HG03196 (cell line): Measurements from ENCODE around the gene KNSTRN.

Experiments
- ATAC-seq: cut with Tn5 transposase; IDR thresholded peaks from one replicate; pipeline ENCODE4 v1.9.1; 2021; ENCODE audit not compliant: unreplicated experiment

Gene KNSTRN

DNA sequence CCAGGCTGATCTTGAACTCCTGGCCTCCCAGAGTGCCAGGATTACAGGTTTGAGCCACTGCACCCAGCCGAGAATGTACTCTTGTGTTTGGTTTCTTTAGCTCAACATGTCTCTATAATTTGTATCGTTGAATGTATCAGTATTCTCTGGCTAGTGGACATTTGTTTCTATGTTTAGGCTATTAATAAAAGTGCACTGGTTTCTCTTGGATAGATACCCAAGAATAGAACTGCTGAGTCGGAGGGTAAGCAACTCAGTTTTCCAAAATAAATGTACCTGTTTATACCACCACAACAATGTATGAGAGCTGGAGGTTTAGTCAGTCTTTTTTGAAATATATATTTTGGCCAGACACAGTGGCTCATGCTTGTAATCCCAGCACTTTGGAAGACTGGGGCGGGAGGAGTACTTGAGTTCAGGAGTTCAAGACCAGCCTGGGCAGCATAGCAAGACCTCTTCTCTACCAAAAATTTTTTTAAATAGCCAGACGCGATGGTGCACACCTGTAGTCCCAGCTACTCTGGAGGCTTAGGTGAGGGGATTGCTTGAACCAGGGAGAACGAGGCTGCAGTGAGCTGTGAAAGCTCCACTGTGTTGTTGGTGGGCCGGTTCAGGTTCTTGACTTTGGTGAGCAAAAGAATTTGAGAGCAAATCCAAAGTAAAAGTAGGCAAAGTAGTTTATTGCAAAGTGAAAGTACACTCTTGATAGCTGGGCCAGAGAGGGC, 15.3 kb downstream of the KNSTRN start:
- no peak for ATAC-seq

DNA sequence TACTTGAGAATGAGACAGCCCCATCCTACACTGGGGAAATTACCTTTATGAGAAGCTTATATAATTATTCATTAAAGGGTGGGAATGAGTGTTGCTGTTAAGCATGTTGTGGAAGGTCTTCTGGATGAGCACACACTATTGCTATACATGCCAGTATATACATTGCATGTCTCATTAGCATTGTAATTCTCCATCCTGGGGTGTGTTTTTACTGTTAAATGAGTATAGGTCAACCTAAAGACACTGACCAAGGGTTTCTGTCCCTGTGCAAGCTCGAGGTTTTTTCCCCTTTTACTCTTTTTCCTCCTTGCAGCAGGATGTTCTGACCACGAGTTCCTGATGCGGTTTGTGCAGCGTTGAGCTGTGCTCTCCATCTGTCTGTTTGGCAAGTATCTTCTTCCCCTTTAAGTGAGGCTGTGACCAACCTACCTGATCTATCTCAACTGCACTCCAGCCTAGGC, 15.9 kb downstream of the KNSTRN start:
- peak; percentile 73 for ATAC-seq

DNA sequence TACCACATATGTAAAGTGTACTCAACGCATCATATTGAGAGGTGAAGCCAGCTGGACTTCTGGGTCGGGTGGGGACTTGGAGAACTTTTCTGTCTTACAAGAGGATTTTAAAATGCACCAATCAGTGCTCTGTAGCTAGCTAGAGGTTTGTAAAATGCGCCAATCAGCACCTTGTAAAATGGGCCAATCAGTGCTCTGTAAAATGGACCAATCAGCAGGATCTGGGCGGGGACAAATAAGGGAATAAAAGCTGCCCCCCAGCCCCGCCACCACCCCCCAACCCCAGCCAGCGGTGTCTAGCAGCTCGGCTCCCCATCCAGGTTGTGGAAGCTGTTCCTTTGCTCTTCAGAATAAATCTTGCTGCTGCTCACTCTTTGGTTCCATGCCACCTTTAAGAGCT, 16.8 kb downstream of the KNSTRN start:
- ATAC-seq, result no peak

DNA sequence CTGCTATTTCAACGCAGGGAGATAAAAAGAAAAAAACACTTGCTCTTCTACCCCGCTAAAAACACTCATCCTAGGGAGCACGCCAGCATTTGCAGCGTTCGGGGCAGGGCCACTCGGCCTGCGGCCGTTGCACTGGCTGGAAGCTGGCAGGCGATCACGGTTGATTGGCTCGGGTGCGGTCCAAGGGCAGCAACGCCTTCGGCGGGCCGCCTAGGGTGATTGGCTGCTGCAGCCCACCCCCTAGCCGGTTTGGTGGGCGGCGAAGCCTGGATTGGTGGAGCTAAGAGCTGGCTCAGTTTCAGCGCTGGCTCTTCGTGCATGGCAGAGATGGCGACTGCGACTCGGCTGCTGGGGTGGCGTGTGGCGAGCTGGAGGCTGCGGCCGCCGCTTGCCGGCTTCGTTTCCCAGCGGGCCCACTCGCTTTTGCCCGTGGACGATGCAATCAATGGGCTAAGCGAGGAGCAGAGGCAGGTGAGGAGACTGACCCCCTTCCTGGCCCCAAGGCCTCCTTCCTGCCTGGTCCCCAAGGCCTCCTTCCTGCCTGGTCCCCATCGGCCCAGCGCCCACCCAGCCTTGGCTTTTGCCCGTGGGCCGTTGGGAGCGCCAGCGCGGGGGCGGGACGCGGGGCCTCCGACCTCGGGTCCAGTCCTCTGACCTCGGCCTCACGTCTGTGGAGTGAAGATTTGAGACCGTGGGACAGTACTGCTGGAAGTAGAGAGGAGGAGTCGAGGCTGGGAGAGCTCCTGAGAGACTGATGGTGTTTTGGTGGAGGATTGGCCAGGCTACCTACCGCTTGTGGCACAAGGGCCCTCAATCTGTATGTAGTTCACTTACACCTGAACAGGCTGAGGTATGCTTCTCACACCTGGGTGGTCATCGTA, 23.2 kb downstream of the KNSTRN start, which contains the start of gene IVD:
TSS of gene IVD (plus strand) at position 295 of the 881 bp plus-strand sequence. CDS start at position 328, 33 bp downstream.
- peak; percentile 82 for ATAC-seq

DNA sequence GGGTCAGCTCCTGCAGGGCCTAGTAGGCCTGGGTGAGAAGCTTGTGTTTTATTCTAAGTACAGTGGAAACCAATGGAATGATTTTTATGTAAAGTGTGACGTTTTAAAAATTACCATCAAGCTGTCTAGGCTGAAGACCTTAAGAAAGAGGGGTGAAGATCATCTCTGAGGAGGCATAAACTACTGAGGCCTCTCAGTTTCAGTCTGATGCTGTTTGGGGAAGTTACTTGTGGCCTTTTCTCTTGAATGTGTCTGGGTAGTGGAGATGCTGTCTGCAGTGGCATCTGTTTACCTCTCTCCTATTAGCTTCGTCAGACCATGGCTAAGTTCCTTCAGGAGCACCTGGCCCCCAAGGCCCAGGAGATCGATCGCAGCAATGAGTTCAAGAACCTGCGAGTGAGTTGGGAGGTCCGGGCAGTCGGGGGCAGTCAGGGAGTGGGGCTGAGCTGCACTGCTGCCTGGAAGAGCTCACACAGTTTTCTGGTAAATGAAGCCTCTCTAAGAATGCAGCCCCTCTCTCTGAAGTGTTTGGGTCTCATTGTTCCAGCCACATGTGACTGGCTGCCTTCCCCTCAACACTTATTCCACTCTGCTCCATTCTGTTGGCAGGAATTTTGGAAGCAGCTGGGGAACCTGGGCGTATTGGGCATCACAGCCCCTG, 24.9 kb downstream of the KNSTRN start:
- no peak for ATAC-seq

DNA sequence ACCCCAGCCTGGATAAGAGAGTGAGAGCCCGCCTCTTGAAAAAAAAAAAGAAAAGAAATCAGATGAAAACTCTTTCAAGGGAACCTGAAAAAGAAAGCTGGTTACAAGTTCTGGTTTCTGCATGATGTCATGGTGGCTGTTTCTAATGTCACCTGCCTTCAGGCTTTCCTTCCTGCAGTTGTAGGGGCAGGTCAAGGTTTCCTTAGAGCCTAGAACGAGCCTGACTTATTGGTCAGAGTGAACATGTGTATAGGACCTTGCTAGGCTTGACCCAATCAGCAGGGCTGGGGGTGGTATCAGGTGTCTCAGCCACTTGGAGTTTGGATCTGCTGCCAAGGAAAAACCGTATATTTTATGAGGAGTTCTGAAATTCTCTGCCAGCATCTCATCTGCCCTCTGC, 26.8 kb downstream of the KNSTRN start:
- ATAC-seq, result no peak

DNA sequence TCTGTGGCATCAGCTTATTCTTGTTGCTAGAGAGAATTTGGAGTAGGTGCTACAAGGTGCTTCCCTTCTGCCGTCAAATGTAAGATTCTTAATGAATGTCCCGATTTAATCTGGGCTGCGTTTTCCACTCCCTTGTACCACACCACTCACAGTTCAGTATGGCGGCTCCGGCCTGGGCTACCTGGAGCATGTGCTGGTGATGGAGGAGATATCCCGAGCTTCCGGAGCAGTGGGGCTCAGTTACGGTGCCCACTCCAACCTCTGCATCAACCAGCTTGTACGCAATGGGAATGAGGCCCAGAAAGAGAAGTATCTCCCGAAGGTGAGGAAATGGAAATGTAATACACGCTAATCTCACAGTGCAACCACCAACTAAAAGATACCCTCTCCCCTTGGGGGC, 28.0 kb downstream of the KNSTRN start:
- ATAC-seq, result no peak

DNA sequence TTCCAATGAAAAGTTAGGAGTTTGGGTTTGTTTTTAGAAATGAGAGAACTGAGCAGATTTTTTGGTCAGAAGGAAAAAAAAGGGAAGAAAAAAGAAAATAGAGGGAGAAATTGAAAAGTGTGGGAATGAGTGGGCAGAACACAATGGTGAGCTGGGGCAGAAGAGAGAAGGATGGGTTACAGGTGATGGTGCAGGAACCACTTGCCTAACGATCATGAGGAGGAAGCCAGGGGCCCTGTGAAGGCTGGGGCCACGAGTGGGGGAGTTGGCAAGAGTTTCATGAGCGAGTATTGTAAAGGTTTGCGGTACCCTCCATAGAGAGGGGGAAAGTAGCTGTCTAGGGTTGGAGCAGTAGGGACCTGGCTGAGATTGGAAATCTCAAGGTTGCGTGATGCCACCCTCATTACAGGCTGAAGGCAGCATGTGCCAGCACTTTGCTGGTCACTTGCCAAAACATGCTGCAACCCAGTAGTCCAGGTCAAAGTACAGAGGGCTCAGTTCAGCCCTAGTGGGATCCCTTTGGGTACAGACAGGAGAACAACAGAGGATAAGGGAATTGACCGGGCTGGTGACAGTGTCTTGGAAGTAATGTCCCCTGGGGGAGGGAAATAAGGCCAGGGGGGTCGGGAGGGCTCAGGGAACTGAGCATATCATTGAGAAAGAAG, 29.7 kb downstream of the KNSTRN start:
- ATAC-seq, result no peak

DNA sequence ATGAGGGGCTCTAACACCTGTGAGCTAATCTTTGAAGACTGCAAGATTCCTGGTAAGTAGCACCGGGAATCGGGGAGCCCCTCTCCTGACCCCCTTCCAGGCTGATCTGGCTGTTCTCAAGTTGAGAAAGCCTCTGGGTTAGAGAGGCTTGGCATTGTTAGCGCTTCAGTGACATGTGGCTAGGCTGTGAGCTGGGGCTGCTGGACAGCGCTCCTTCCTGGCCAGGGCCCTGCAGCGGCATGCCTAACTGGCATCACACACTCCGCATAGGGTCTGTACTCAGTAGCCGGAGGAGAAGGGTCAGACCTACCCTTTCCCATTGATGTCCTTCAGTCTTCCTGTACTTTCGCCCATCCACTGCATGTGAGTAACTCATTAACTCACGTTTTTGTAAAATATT, 30.5 kb downstream of the KNSTRN start:
- ATAC-seq, result no peak

DNA sequence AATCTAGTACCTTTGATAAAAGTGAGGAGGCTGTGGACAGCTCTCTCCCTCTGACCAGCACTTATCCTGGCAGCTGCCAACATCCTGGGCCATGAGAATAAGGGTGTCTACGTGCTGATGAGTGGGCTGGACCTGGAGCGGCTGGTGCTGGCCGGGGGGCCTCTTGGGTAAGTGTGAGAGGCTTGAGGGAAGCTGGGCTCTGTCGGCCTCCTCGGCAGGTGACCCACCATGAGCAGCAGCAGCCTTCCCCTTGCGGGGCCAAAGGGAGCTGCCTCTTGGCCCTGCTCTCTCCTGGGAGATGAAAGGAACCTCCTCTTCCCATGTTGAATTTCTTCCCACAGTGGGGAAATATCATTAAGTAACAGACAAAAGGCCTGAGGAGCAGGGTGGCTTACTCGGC, 32.3 kb downstream of the KNSTRN start:
- no peak for ATAC-seq

DNA sequence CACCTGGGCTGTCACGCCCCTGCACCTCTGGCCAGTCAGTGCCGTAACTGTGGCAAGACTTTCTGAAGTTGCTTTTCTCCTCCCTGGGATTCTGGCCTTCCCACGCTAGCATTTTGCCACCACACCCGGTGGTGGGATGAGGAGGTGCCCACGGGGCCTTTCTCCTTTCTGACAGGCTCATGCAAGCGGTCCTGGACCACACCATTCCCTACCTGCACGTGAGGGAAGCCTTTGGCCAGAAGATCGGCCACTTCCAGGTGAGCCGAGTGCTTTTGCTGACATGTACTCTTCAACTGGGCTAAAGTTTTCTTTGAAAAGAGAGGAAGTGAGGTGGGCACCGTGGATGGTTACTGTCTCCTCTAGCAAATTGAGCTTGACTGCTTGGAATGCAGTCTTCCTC, 32.7 kb downstream of the KNSTRN start:
- no peak for ATAC-seq

DNA sequence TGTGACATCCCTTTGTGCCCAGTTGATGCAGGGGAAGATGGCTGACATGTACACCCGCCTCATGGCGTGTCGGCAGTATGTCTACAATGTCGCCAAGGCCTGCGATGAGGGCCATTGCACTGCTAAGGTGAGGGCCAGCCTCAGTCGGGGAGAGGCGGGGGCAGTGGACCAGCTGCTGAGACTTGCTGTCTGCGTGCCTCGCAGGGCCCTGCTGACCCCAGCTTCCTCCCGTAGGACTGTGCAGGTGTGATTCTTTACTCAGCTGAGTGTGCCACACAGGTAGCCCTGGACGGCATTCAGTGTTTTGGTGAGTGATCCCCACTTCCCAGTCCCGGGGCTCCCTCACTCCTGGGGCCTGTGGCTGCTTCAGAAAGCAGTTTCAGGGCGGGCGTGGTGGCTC, 33.5 kb downstream of the KNSTRN start:
- ATAC-seq, result no peak

DNA sequence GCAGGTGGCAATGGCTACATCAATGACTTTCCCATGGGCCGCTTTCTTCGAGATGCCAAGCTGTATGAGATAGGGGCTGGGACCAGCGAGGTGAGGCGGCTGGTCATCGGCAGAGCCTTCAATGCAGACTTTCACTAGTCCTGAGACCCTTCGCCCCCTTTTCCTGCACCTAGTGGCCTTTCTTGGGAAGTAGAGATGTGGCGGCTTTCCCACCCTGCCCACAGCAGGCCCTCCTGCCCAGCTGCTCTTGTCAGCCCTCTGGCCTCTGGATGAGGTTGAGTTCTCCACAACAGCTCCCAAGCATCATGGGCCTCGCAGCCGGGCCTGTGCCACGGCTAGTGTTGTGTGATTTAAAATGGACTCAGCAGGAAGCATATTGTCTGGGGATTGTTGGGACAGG, 35.6 kb downstream of the KNSTRN start:
- no peak for ATAC-seq

DNA sequence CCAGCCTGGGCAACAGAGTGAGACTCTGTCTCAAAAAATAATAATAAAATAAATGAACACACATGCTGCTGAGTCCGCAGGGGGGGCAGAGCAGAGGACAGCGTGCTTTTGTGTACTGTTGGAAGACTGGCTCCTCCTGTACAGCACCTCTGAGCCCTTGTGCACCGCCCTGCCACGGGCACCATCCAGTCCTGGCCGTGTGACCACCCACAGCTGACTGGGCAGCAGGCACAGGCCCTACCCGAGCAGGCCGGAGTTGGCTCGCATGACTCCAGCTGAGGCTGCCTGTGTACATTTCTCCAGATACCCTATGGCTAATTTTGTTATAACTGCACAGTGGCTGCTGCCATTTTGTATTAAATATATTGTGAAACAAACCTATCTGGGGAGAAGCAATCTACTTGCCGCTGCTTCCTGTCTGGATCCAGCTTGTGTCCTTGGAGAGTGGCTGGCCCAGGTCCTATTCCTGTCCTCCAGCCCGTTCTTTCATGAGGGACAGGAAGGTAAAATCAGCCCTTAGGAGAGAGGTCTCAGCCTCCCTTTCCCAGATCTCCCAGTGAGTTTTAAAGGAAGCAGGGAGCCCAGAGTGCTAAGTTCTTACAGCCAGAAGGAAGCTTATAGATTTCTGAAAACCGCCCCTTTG, 37.7 kb downstream of the KNSTRN start:
- ATAC-seq, result no peak

DNA sequence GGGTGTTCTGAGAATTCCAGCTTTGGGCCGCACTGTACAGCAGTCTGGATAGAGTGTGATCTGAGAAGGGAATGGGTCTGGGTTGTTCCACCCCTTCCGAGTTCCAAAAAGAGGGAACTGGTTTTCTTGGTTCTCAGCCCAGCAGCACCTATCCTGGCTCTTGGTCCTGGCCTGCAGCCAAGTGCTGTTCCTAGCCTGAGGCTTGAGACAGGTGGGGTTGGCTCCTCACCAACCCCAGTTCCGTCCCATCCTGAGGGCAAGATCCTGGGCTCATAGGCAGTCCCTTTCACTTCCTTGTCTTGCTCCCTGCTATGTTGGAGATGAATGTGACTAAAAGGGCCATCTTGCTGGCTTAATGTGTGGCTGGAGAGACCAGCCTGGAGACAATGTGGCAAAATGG, 38.3 kb downstream of the KNSTRN start:
- no peak for ATAC-seq

DNA sequence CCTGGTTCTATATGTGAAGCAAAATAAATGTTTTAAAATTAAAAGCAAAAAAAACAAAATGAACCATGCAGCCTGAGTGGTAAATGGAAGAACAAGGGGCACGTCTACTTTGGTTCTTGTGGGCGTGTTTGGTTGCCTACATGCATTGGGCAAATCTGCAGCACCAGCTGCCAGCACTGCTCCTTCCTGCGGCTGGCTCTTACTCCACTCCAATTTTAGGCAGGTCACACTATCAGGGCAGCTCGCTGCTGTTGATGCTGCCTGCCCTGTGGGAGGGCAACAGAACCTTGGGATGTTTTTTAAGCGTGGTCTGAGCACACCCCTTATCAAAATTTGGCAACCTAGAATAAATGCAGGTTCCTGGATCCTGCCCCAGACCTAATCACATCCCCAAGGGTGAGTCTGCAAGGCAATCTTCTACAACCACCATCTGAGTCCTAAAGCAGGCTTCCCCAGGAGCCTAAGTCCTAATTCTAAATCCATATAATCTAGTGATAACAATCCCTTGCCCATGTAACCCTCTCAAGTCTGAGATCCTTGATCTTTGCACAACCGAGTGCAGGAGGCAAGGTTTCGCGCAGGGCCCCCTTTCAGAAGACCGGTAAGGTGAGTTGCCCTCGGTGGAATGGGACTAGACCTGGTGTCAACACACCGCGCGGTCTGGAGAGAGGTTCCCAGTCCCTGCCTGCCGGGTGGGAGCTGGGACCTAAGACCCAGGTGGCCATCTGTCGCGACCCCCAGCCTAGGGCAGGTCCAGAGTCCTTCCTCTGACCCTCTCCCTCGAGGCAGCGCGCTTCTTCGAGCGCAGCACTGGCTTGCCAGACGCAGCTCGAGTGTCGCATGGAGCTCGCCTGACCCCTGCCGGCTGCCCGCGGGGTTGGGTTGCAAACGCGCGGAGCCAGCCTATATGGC, 39.0 kb downstream of the KNSTRN start:
- ATAC-seq, result peak; percentile 60

DNA sequence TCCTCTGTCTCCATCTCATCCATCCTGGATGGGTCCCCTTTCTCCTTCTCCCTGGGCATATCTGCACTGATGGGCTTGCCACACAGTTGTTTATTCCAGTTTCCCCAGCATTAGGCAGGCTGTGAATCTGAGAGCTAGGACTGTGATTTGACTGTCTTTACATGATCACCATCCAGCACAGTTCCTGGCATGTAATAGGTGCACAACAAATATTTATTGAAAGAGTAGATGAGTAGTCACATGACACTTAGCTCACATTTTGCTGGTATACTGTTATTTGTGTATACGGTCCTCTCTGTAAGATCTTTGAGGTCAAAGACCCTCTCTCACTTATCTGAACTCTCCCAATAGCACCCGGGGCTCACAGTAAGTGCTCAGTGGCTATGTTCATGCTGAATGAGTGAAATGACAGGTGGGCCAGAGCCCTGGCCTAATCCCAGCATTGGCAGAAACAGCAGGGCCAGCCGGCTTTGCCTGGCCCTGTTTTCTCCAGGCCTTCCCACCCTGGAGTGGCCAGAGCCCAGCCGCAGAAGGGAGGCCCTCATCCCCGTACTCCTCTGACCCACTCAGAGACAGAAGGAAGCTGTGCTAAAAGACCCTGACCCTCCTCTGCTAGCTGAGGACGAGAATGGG, 42.1 kb downstream of the KNSTRN start:
- ATAC-seq, result no peak

DNA sequence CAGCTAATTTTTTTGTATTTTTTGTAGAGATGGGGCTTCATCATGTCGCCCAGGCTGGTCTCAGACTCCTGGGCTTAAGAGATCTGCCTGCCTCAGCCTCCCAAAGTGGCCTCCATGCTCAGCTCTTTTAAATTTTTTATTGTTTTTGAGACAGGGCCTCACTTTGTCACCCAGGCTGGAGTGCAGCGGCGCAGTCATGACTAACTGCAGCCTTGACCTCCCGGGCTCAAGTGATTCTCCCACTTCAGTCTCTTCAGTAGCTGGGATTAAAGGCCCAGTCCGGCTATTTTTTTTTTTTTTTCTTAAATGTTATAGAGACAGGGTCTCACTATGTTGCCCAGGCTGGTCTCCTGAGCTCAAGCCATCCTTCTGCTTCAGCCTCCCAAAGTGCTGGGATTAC, 43.2 kb downstream of the KNSTRN start:
- ATAC-seq, result no peak

DNA sequence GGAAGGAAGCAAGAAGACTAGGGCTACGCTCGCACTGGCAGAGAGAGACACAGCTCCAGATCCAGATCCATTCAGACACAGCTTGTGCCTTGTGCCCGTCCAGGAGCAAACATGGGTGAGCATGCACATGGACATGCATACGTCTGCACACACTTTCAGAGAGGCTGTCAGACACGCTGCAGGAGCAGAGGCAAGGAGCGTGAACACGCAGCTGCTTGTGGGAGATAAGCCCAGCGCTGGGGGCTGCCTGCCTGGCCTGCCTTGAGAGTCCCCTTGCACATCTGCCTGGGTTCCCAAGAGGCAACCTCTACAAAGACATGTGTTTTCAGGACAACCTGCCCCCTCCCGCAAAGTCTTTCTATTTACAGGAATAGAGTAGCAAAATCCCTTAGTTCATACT, 44.7 kb downstream of the KNSTRN start:
- ATAC-seq, result no peak
